A673 (cell line): ENCODE measurements around the gene WDR62. TPM values are rescaled to one million over a fixed set of nuclear protein-coding genes. Genes with fewer than 3 reads are reported as not detected.
"Not testable (repeated sequence)": the region's sequence is repeated elsewhere in the genome, so short reads cannot be mapped to it uniquely, and the experiment has no call there.

Source experiments
- BruUV-seq: library from RNA; stranded (reverse); fragments of 400-500 nt; replicated peaks from 2 replicates; lab custom pipeline; 2021; lab: Mats Ljungman, UMichigan
- CTCF ChIA-PET: fragments of 300-600 bp; sonication (Branson Sonifier 250); formaldehyde crosslinking; loops from one replicate; lab custom pipeline; 2022; ENCODE audit warnings: antibody characterized with exemption; lab: Charles Lee
- POLR2A ChIA-PET: fragments of 300-600 bp; sonication (Branson Sonifier 250); formaldehyde crosslinking; loops from one replicate; lab custom pipeline; 2022; ENCODE audit warnings: antibody characterized with exemption; ENCODE audit not compliant: low non-redundant PET; lab: Charles Lee
- DNase-seq: peaks from one replicate; pipeline ENCODE4 v3.0.0-alpha.2; 2015; ENCODE audit warnings: low spot score
- H3K27ac ChIP-seq: fragments of 200-600 bp; sonication (generic); 2 replicates; pipeline ENCODE4 v1.5.1; 2016; ENCODE audit warnings: mixed run types, low read depth, mild to moderate bottlenecking, mixed read lengths, antibody characterized with exemption, low read length; ENCODE audit not compliant: poor library complexity, severe bottlenecking
- H3K27me3 ChIP-seq: fragments of 200-600 bp; sonication (generic); replicated peaks from 2 replicates; pipeline ENCODE4 v1.6.1; 2017; ENCODE audit warnings: mixed run types, low read depth, mild to moderate bottlenecking, mixed read lengths, antibody characterized with exemption, low read length; ENCODE audit not compliant: insufficient read depth, poor library complexity
- H3K36me3 ChIP-seq: fragments of 200-600 bp; sonication (generic); 2 replicates; pipeline ENCODE4 v1.6.1; 2016; ENCODE audit warnings: mixed run types, mild to moderate bottlenecking, mixed read lengths, antibody characterized with exemption, low read length; ENCODE audit not compliant: insufficient read depth, poor library complexity, severe bottlenecking
- H3K4me1 ChIP-seq: fragments of 200-600 bp; sonication (generic); 2 replicates; pipeline ENCODE4 v1.6.1; 2017; ENCODE audit warnings: mixed run types, mild to moderate bottlenecking, mixed read lengths, antibody characterized with exemption, low read length; ENCODE audit not compliant: insufficient read depth, poor library complexity, severe bottlenecking
- H3K4me3 ChIP-seq: fragments of 200-600 bp; sonication (generic); 2 replicates; pipeline ENCODE4 v1.5.1; 2016; ENCODE audit warnings: low read depth, mixed run types, mild to moderate bottlenecking, mixed read lengths, low read length; ENCODE audit not compliant: poor library complexity, severe bottlenecking
- H3K9me3 ChIP-seq: fragments of 200-600 bp; sonication (generic); 2 replicates; pipeline ENCODE4 v1.6.1; 2016; ENCODE audit warnings: mixed run types, low read depth, mild to moderate bottlenecking, mixed read lengths, antibody characterized with exemption, low read length; ENCODE audit not compliant: poor library complexity, severe bottlenecking
- EZH2 ChIP-seq: fragments of 200-600 bp; sonication (generic); IDR thresholded peaks from 2 replicates; pipeline ENCODE4 v1.6.1; 2017; ENCODE audit warnings: borderline replicate concordance, low read depth, mild to moderate bottlenecking, mixed read lengths, antibody characterized with exemption, low read length; ENCODE audit not compliant: poor library complexity, severe bottlenecking
- intact Hi-C: fragments of 100-400 bp; cut with micrococcal nuclease; formaldehyde crosslinking; loops from one replicate; pipeline ENCODE4 v1.10.0; 2022; ENCODE audit not compliant: unreplicated experiment
- total RNA-seq: library from RNA; stranded (reverse); gene quantifications from 2 replicates; pipeline ENCODE4 v1.2.3, GENCODE V29; 2021
- TF ChIP-seq, protein P1 (sequence below): fragments of 300-800, 200-600 bp; sonication (generic); conservative IDR thresholded peaks from 2 replicates; pipeline ENCODE4 v1.5.1; 2017; ENCODE audit warnings: low read depth, mild to moderate bottlenecking, antibody characterized with exemption, low read length, moderate library complexity, mixed read lengths

WDR62 gene
- total RNA-seq, 1 experiment from 2014 or later: 40.4 TPM

DNA sequence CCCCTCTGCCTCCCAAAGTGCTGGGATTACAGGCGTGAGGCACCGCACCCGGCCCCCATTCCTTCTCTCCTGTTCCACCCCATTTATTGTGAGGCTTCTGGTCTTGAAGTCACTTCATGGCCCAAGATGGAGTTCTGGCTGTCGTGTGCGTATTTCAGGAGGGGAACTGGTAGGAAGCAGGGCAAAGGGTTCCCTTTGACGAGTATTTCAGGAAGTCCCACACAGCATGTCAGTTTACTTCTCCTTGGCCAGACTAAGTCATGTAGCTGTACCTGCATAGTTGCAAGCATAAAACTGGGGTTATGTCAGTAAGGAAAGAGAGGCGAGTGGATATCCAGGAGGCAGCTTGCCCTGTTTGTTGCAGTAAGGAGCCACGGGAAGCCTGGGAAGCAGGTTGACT, 10.1 kb downstream of the WDR62 start:
- ChIA-PET POLR2A (no interaction called here), CTCF (no interaction called here)
- no peaks in the 10 kb centered on the region for H3K27me3 ChIP-seq
- peaks cover 62% of the 10 kb centered on the region for H3K36me3 ChIP-seq
- no peak overlapping the region for H3K27ac ChIP-seq
- no peaks in the 10 kb centered on the region for H3K4me1 ChIP-seq
- no peaks in the 10 kb centered on the region for H3K9me3 ChIP-seq
- no TSS peak for BruUV-seq
- TF ChIP-seq, protein P1, sequence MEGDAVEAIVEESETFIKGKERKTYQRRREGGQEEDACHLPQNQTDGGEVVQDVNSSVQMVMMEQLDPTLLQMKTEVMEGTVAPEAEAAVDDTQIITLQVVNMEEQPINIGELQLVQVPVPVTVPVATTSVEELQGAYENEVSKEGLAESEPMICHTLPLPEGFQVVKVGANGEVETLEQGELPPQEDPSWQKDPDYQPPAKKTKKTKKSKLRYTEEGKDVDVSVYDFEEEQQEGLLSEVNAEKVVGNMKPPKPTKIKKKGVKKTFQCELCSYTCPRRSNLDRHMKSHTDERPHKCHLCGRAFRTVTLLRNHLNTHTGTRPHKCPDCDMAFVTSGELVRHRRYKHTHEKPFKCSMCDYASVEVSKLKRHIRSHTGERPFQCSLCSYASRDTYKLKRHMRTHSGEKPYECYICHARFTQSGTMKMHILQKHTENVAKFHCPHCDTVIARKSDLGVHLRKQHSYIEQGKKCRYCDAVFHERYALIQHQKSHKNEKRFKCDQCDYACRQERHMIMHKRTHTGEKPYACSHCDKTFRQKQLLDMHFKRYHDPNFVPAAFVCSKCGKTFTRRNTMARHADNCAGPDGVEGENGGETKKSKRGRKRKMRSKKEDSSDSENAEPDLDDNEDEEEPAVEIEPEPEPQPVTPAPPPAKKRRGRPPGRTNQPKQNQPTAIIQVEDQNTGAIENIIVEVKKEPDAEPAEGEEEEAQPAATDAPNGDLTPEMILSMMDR: no peak
- TF ChIP-seq EZH2: no peak
- H3K4me3 ChIP-seq: no peak overlapping the region
- DNase-seq: no peak
- intact Hi-C loops: loop anchor here (10.0 kb wide), 1 partner anchor 110 kb away; no protein-coding TSS in a partner anchor

DNA sequence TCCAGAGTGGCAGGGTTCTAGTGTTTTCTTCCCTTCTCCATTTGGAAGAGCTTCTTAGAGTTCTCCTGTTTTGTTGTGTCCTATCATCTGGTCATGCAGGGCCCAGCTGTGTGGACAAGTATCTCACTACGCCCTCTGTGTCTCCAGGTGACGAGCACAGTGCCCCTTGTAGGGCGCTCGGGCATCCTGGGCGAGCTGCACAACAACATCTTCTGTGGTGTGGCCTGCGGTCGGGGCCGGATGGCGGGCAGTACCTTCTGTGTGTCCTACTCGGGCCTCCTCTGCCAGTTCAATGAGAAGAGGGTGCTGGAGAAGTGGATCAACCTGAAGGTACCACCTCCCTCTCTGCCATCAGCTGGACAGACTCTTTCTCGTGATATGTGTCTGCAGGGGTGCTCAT, 13.0 kb downstream of the WDR62 start:
- Histone ChIP-seq H3K9me3 (no peaks in the 10 kb centered on the region), H3K27ac (no peak overlapping the region), H3K4me3 (no peak overlapping the region), H3K4me1 (no peaks in the 10 kb centered on the region), H3K27me3 (no peaks in the 10 kb centered on the region), H3K36me3 (peaks cover 61% of the 10 kb centered on the region)
- TF ChIP-seq, protein P1: no peak
- TF ChIP-seq EZH2: no peak
- ChIA-PET POLR2A (no interaction called here), CTCF (no interaction called here)
- no peak for DNase-seq
- no TSS peak for BruUV-seq
- intact Hi-C loops: loop anchor here (10.0 kb wide), 1 partner anchor 107 kb away; no protein-coding TSS in a partner anchor

GRCh38 chr19:36068810-36069499, 14.3 kb downstream of the WDR62 start:
- H3K27ac ChIP-seq, BruUV-seq, POLR2A ChIA-PET, H3K4me3 ChIP-seq, DNase-seq, H3K9me3 ChIP-seq, H3K27me3 ChIP-seq, H3K4me1 ChIP-seq, CTCF ChIA-PET: not testable (repeated sequence)
- intact Hi-C loops: loop anchor here (10.0 kb wide), 1 partner anchor 106 kb away; no protein-coding TSS in a partner anchor
- peaks cover 68% of the 10 kb centered on the region for H3K36me3 ChIP-seq

DNA sequence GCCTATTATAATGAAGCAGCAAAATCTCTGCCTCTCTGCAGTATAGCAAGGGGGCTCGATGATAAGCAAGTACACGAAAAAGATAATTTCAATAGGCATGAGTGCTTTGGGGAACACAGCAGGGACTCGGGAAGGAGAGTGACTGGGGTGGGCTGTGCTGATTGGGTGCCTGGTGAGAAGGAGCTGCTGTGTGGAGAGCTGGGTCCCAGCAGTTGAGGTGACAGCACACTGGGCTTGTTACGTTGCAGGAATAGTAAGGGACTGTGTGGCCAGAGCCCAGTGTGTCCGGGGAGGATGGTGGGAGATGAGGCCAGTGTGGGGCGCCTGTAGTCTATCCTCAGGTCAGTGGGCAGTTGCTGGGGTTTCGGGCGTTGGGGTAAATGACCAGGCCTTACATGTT, 17.4 kb downstream of the WDR62 start:
- no peaks in the 10 kb centered on the region for H3K27me3 ChIP-seq
- no peak for DNase-seq
- peaks cover 65% of the 10 kb centered on the region for H3K36me3 ChIP-seq
- no TSS peak for BruUV-seq
- CTCF ChIA-PET: no interaction called here
- intact Hi-C loops: no loop called here
- H3K4me3 ChIP-seq: no peak overlapping the region
- no peaks in the 10 kb centered on the region for H3K4me1 ChIP-seq
- TF ChIP-seq, protein P1: no peak
- no peak for TF ChIP-seq EZH2
- no peak overlapping the region for H3K27ac ChIP-seq
- POLR2A ChIA-PET: no interaction called here
- H3K9me3 ChIP-seq: no peaks in the 10 kb centered on the region
